K562 (cell line): Measurements from ENCODE around the gene SLC9A7. TPM values are rescaled to one million over a fixed set of nuclear protein-coding genes. Genes with fewer than 3 reads are reported as not detected.

Experiments used
- ATAC-seq: fragments of 200-7000 bp; cut with Tn5 transposase; 3 replicates; pipeline ENCODE4 v1.9.1; 2020; ENCODE audit warnings: moderate library complexity
- BruUV-seq: library from RNA; stranded (reverse); fragments of 400-500 nt; replicated peaks from 2 replicates; lab custom pipeline; 2021; lab: Mats Ljungman, UMichigan
- CTCF ChIA-PET: fragments of 300-600 bp; formaldehyde crosslinking; extraction: SDS; loops from one replicate; lab custom pipeline; 2021; ENCODE audit warnings: low intra/inter-chr PET ratio; lab: Yijun Ruan, JAX
- POLR2A ChIA-PET: fragments of 300-600, 350-650 bp; sonication (Branson Sonifier 250); formaldehyde crosslinking; extraction: SDS; loops from one replicate; lab custom pipeline; 2021; ENCODE audit warnings: antibody characterized with exemption, inconsistent platforms; lab: Yijun Ruan, JAX
- DNase-seq, 4 experiments: peaks; one replicate each; pipeline versions ENCODE4 v3.0.0 to v3.0.0-alpha.2; 2011 to 2018; ENCODE audit warnings: low spot score in 3 of 4, mixed read lengths in 3 of 4; ENCODE audit errors: extremely low read depth in 1 of 4
- FAIRE-seq: peaks from 2 replicates; lab custom pipeline; 2011; peaks lifted over from hg19 to GRCh38; lab: Jason Lieb, UNC
- H2AFZ ChIP-seq: 2 replicates; pipeline ENCODE4 v1.6.0; 2011; ENCODE audit warnings: low read depth, low read length, control low read depth, inconsistent platforms
- H3K27ac ChIP-seq: fragments of 200-600 bp; 3 replicates; pipeline ENCODE4 v1.8.0; 2011; ENCODE audit warnings: low read depth, mild to moderate bottlenecking, control low read depth, inconsistent platforms, low read length, moderate library complexity, mixed read lengths; ENCODE audit errors: extremely low read depth
- H3K27me3 ChIP-seq, 2 experiments: fragments of 300-600 bp in 1 of 2; 2 replicates in 1 of 2; 3 replicates in 1 of 2; pipeline versions ENCODE4 v1.6.0 to v1.8.0; 2011; ENCODE audit warnings: inconsistent platforms in 2 of 2, low read length in 2 of 2, mild to moderate bottlenecking in 1 of 2, mixed read lengths in 1 of 2, moderate library complexity in 1 of 2; ENCODE audit not compliant: control insufficient read depth in 2 of 2, insufficient read depth in 2 of 2
- H3K36me3 ChIP-seq: fragments of 300-600 bp; 3 replicates; pipeline ENCODE4 v1.8.0; 2011; ENCODE audit warnings: mild to moderate bottlenecking, low read length, inconsistent platforms; ENCODE audit not compliant: control insufficient read depth, insufficient read depth
- H3K4me1 ChIP-seq, 2 experiments: fragments of 200-600 bp in 1 of 2; replicated peaks in 1 of 2; 2 replicates in 1 of 2; 3 replicates in 1 of 2; pipeline versions ENCODE4 v1.5.1 to v1.8.0; 2011; ENCODE audit warnings: inconsistent platforms in 2 of 2, low read length in 2 of 2, mild to moderate bottlenecking in 1 of 2, mixed read lengths in 1 of 2, moderate library complexity in 1 of 2; ENCODE audit not compliant: control insufficient read depth in 2 of 2, insufficient read depth in 2 of 2
- H3K4me2 ChIP-seq: 2 replicates; pipeline ENCODE4 v1.6.1; 2011; ENCODE audit warnings: low read length, control low read depth, inconsistent platforms, mixed read lengths; ENCODE audit not compliant: insufficient read depth
- H3K4me3 ChIP-seq: fragments of 200-600 bp; sonication (generic), shearing (Covaris generic); 2 replicates; pipeline ENCODE4 v1.5.1; 2016; ENCODE audit warnings: control low read depth, inconsistent platforms
- H3K79me2 ChIP-seq: fragments of 200-600 bp; 3 replicates; pipeline ENCODE4 v1.8.0; 2011; ENCODE audit warnings: low read length, inconsistent platforms; ENCODE audit not compliant: control insufficient read depth, insufficient read depth
- H3K9ac ChIP-seq, 2 experiments: 2 replicates each; pipeline versions ENCODE4 v1.6.0 to v1.6.1; 2011; ENCODE audit warnings: low read depth in 2 of 2, low read length in 2 of 2, control low read depth in 1 of 2, inconsistent platforms in 1 of 2, mild to moderate bottlenecking in 1 of 2, mixed read lengths in 1 of 2; ENCODE audit not compliant: insufficient read depth in 1 of 2
- H3K9me1 ChIP-seq: one replicate; pipeline ENCODE4 v1.6.0; 2011; ENCODE audit warnings: inconsistent platforms, mild to moderate bottlenecking, low read length, moderate library complexity; ENCODE audit not compliant: control insufficient read depth, insufficient read depth
- H3K9me3 ChIP-seq: replicated peaks from 2 replicates; pipeline ENCODE4 v1.5.1; 2011; ENCODE audit warnings: low read depth, low read length, inconsistent platforms; ENCODE audit not compliant: control insufficient read depth, insufficient read depth
- H4K20me1 ChIP-seq: replicated peaks from 2 replicates; pipeline ENCODE4 v1.6.1; 2011; ENCODE audit warnings: low read length, inconsistent platforms, mixed read lengths; ENCODE audit not compliant: control insufficient read depth, insufficient read depth
- CEBPG ChIP-seq, 3 experiments: fragments of 200-800 bp in 1 of 3; sonication (Bioruptor generic) in 1 of 3; sonication (generic) in 1 of 3; formaldehyde crosslinking in 1 of 3; IDR thresholded peaks in 2 of 3; conservative IDR thresholded peaks in 1 of 3; 2 replicates each; pipeline versions ENCODE4 v1.6.1 to v1.8.0; 2016 to 2022; ENCODE audit warnings: missing compliant biosample characterization in 2 of 3, missing genetic modification characterization in 2 of 3, mild to moderate bottlenecking in 1 of 3, missing genetic modification reagents in 1 of 3
- FOXA1 ChIP-seq: fragments of 450-650 bp; IDR thresholded peaks from 2 replicates; pipeline ENCODE4 v1.6.1; 2016; ENCODE audit warnings: mild to moderate bottlenecking, borderline replicate concordance
- HNRNPL ChIP-seq: fragments of 200-400 bp; formaldehyde crosslinking; IDR thresholded peaks from 2 replicates; pipeline ENCODE4 v1.6.1; 2017; ENCODE audit warnings: low read depth, mild to moderate bottlenecking, low read length
- JUN ChIP-seq, 2 experiments: sonication (generic) in 1 of 2; formaldehyde crosslinking in 1 of 2; IDR thresholded peaks; 2 replicates each; pipeline versions ENCODE4 v1.6.1 to v1.8.0; 2012 to 2022; ENCODE audit warnings: borderline replicate concordance in 2 of 2, mild to moderate bottlenecking in 2 of 2, improper control_type of control experiment in 1 of 2, low read depth in 1 of 2, low read length in 1 of 2, missing genetic modification reagents in 1 of 2
- MTA2 ChIP-seq: fragments of 450-650 bp; IDR thresholded peaks from 2 replicates; pipeline ENCODE4 v1.6.1; 2016; ENCODE audit warnings: low read depth
- SRSF3 ChIP-seq: fragments of 200-400 bp; formaldehyde crosslinking; IDR thresholded peaks from 2 replicates; pipeline ENCODE4 v1.6.1; 2016; ENCODE audit warnings: mild to moderate bottlenecking, low read length, moderate library complexity; ENCODE audit not compliant: insufficient read depth
- WHSC1 ChIP-seq: IDR thresholded peaks from one replicate; pipeline ENCODE4 v1.6.1; 2012; ENCODE audit warnings: low read length, control low read depth, inconsistent platforms
- ZZZ3 ChIP-seq: fragments of 450-650 bp; IDR thresholded peaks from 2 replicates; pipeline ENCODE4 v1.6.1; 2016; ENCODE audit warnings: antibody characterized with exemption, mild to moderate bottlenecking, moderate library complexity
- WGBS: fragments of 100-300 bp; shearing (Covaris generic); methylation state at CpG from one replicate; pipeline ENCODE4 v1.1.6; 2016; ENCODE audit warnings: low coverage, mixed read lengths; ENCODE audit not compliant: insufficient coverage; ENCODE audit errors: missing lambda C conversion rate; 5-methylcytosine and 5-hydroxymethylcytosine counted together
- in situ Hi-C: fragments of 300-500 bp; cut with MboI; formaldehyde crosslinking; loops from 4 replicates; pipeline ENCODE4 v1.15.0; 2018; ENCODE audit warnings: inconsistent platforms, mixed read lengths
- intact Hi-C: fragments of 100-400 bp; cut with micrococcal nuclease; formaldehyde crosslinking; loops from 2 replicates; pipeline ENCODE4 v1.14.2; 2022
- polyA plus RNA-seq, 8 experiments: library from polyadenylated mRNA; depleted of rRNA in 4 of 8; stranded (reverse) in 5 of 8; unstranded in 3 of 8; fragments of >200 nt; fragmentation: Nextera tagmentation in 2 of 8; fragmentation: Illumina TruSeq in 1 of 8; extraction: Ambion mirVana in 2 of 8; extraction: Trizol in 1 of 8; gene quantifications; 2 replicates each; pipeline versions ENCODE4 v1.2.1 to v1.2.3, GENCODE V29; 2011 to 2014; ENCODE audit warnings: inconsistent platforms in 1 of 8, missing spikeins in 1 of 8
- total RNA-seq, 7 experiments: library from RNA; depleted of rRNA in 6 of 7; stranded (reverse); fragments of >200 nt in 6 of 7; fragmentation: Illumina TruSeq in 2 of 7; extraction: Trizol in 2 of 7; gene quantifications; 2 replicates each; pipeline versions ENCODE4 v1.2.1 to v1.2.3, GENCODE V29; 2011 to 2021; ENCODE audit warnings: low replicate concordance in 1 of 7
- TF ChIP-seq, protein P1 (sequence below), 2 experiments: fragments of 450-650 bp; IDR thresholded peaks; 2 replicates each; pipeline ENCODE4 v1.6.1; 2018; ENCODE audit warnings: mild to moderate bottlenecking in 2 of 2, low read depth in 1 of 2; ENCODE audit not compliant: partially characterized antibody in 2 of 2
- TF ChIP-seq, protein P2 (sequence below): sonication (generic); formaldehyde crosslinking; IDR thresholded peaks from 2 replicates; pipeline ENCODE4 v1.8.0; 2022; ENCODE audit warnings: mild to moderate bottlenecking, missing genetic modification reagents
- TF ChIP-seq, protein P3 (sequence below): IDR thresholded peaks from 3 replicates; pipeline ENCODE4 v1.6.1; 2011; ENCODE audit warnings: borderline replicate concordance, mild to moderate bottlenecking, moderate library complexity; ENCODE audit not compliant: insufficient read length; ENCODE audit errors: extremely low read depth

The SLC9A7 gene
- total and polyA plus RNA-seq, 9 of the 15 experiments (the other 6 are each of a cell fraction or from before 2014, with no cell fraction given) = 0.04 to 0.13 (median 0.09) TPM; not detected in 5

DNA sequence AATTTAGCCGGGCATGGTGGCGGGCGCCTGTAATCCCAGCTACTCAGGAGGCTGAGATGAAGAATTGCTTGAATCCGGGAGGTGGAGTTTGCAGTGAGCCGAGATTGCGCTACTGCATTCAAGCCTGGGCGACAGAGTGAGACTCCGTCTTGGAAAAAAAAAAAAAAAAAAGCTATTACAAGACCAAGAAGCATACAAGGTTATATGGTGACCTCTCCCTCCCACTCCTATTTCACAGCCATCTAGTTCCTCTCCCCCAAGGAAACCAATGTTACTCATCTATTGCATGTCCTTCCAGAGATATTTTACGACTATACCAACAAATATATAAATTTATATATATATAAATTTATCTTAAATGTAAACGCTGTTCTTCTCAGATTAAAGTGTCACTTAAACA, 3.2 kb downstream of the SLC9A7 start:
- Histone ChIP-seq H3K9me1 (no peaks in the 10 kb centered on the region), H3K4me3 (no peak overlapping the region), H3K36me3 (no peaks in the 10 kb centered on the region), H3K27me3 (peaks cover 0 to 8% of the 10 kb centered on the region in 2 experiments; a peak in 2 of 5 replicates), H3K4me1 (peaks cover 0 to 12% of the 10 kb centered on the region in 2 experiments; a peak in 2 of 5 replicates), H2AFZ (no peak overlapping the region), H3K27ac (no peak overlapping the region), H4K20me1 (no peaks in the 10 kb centered on the region), H3K79me2 (no peaks in the 10 kb centered on the region), H3K4me2 (no peak overlapping the region), H3K9ac (no peak overlapping the region), H3K9me3 (no peaks in the 10 kb centered on the region)
- in situ Hi-C loops (no loop called here), intact Hi-C loops (no loop called here)
- DNase-seq (no peak), ATAC-seq (no peak), FAIRE-seq (no peak)
- CTCF ChIA-PET = no interaction called here
- 19% methylated on average over 6 of the region's 10 CpGs for WGBS
- TF ChIP-seq, protein P1, sequence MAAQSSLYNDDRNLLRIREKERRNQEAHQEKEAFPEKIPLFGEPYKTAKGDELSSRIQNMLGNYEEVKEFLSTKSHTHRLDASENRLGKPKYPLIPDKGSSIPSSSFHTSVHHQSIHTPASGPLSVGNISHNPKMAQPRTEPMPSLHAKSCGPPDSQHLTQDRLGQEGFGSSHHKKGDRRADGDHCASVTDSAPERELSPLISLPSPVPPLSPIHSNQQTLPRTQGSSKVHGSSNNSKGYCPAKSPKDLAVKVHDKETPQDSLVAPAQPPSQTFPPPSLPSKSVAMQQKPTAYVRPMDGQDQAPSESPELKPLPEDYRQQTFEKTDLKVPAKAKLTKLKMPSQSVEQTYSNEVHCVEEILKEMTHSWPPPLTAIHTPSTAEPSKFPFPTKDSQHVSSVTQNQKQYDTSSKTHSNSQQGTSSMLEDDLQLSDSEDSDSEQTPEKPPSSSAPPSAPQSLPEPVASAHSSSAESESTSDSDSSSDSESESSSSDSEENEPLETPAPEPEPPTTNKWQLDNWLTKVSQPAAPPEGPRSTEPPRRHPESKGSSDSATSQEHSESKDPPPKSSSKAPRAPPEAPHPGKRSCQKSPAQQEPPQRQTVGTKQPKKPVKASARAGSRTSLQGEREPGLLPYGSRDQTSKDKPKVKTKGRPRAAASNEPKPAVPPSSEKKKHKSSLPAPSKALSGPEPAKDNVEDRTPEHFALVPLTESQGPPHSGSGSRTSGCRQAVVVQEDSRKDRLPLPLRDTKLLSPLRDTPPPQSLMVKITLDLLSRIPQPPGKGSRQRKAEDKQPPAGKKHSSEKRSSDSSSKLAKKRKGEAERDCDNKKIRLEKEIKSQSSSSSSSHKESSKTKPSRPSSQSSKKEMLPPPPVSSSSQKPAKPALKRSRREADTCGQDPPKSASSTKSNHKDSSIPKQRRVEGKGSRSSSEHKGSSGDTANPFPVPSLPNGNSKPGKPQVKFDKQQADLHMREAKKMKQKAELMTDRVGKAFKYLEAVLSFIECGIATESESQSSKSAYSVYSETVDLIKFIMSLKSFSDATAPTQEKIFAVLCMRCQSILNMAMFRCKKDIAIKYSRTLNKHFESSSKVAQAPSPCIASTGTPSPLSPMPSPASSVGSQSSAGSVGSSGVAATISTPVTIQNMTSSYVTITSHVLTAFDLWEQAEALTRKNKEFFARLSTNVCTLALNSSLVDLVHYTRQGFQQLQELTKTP (IDR thresholded peaks at IDR 0.05; ENCODE audit: low read depth in 1 of 2, partially characterized antibody in 2 of 2) = no peak
- TF ChIP-seq SRSF3 (no peak), CEBPG (CRISPR knock-in tag; IDR thresholded peaks at IDR 0.05) (no peak), CEBPG (tag; conservative IDR thresholded peaks at IDR 0.05 in 1 of 2, IDR thresholded peaks at IDR 0.05 in 1 of 2) (no peak), JUN (IDR thresholded peaks at IDR 0.05; ENCODE audit: borderline replicate concordance, low read depth, low read length) (no peak), JUN (CRISPR knock-in tag; IDR thresholded peaks at IDR 0.05; ENCODE audit: borderline replicate concordance) (no peak), FOXA1 (no peak), HNRNPL (no peak), WHSC1 (no peak), ZZZ3 (no peak), MTA2 (no peak)
- TF ChIP-seq, protein P2, sequence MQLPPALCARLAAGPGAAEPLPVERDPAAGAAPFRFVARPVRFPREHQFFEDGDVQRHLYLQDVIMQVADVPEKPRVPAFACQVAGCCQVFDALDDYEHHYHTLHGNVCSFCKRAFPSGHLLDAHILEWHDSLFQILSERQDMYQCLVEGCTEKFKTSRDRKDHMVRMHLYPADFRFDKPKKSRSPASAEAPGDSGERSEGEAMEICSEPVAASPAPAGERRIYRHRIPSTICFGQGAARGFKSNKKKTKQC (CRISPR knock-in tag) = no peak
- TF ChIP-seq, protein P3, sequence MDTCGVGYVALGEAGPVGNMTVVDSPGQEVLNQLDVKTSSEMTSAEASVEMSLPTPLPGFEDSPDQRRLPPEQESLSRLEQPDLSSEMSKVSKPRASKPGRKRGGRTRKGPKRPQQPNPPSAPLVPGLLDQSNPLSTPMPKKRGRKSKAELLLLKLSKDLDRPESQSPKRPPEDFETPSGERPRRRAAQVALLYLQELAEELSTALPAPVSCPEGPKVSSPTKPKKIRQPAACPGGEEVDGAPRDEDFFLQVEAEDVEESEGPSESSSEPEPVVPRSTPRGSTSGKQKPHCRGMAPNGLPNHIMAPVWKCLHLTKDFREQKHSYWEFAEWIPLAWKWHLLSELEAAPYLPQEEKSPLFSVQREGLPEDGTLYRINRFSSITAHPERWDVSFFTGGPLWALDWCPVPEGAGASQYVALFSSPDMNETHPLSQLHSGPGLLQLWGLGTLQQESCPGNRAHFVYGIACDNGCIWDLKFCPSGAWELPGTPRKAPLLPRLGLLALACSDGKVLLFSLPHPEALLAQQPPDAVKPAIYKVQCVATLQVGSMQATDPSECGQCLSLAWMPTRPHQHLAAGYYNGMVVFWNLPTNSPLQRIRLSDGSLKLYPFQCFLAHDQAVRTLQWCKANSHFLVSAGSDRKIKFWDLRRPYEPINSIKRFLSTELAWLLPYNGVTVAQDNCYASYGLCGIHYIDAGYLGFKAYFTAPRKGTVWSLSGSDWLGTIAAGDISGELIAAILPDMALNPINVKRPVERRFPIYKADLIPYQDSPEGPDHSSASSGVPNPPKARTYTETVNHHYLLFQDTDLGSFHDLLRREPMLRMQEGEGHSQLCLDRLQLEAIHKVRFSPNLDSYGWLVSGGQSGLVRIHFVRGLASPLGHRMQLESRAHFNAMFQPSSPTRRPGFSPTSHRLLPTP = no peak
- no TSS peak for BruUV-seq
- POLR2A ChIA-PET = no interaction called here
